Smooth muscle cell (in vitro differentiated cells): ENCODE data around the gene WDR49. TPM values are rescaled to one million over a fixed set of nuclear protein-coding genes. Genes with fewer than 3 reads are reported as not detected.

Experiments
- DNase-seq: peaks from one replicate; lab custom pipeline; 2025; ENCODE audit not compliant: unreplicated experiment; lab: John Stamatoyannopoulos, UW
- H2AFZ ChIP-seq: fragments of 200-600 bp; sonication (generic); 2 replicates; pipeline ENCODE4 v1.6.0; 2016; ENCODE audit warnings: antibody characterized with exemption, low read depth, mild to moderate bottlenecking
- H3F3A ChIP-seq: fragments of 200-600 bp; sonication (generic); 2 replicates; pipeline ENCODE4 v1.6.0; 2017; ENCODE audit warnings: antibody characterized with exemption, low read depth
- H3K27ac ChIP-seq: fragments of 200-600 bp; sonication (generic); 2 replicates; pipeline ENCODE4 v1.5.1; 2016; ENCODE audit warnings: low read depth, mild to moderate bottlenecking
- H3K27me3 ChIP-seq: fragments of 200-600 bp; sonication (generic); 2 replicates; pipeline ENCODE4 v1.6.1; 2016; ENCODE audit warnings: low read depth, mild to moderate bottlenecking
- H3K36me3 ChIP-seq: fragments of 200-600 bp; sonication (generic); 2 replicates; pipeline ENCODE4 v1.5.1; 2016; ENCODE audit warnings: low read depth
- H3K4me1 ChIP-seq: fragments of 200-600 bp; sonication (generic); 2 replicates; pipeline ENCODE4 v1.5.1; 2016; ENCODE audit warnings: low read depth
- H3K4me2 ChIP-seq: fragments of 200-600 bp; sonication (generic); 2 replicates; pipeline ENCODE4 v1.6.0; 2016; ENCODE audit warnings: mild to moderate bottlenecking
- H3K4me3 ChIP-seq: fragments of 200-600 bp; sonication (generic); 2 replicates; pipeline ENCODE4 v1.5.1; 2016; ENCODE audit warnings: mild to moderate bottlenecking
- H3K79me2 ChIP-seq: fragments of 200-600 bp; sonication (generic); 2 replicates; pipeline ENCODE4 v1.6.0; 2016; ENCODE audit warnings: low read depth, mild to moderate bottlenecking
- H3K9ac ChIP-seq: fragments of 200-600 bp; sonication (generic); 2 replicates; pipeline ENCODE4 v1.6.0; 2016; ENCODE audit warnings: low read depth
- H3K9me3 ChIP-seq: fragments of 200-600 bp; sonication (generic); replicated peaks from 2 replicates; pipeline ENCODE4 v1.5.1; 2016; ENCODE audit warnings: low read depth
- H4K20me1 ChIP-seq: fragments of 200-600 bp; sonication (generic); 2 replicates; pipeline ENCODE4 v1.6.0; 2016; ENCODE audit warnings: low read depth
- WGBS: methylation state at CpG from one replicate; pipeline ENCODE4 v1.1.7; 2016; ENCODE audit warnings: low lambda C conversion rate; 5-methylcytosine and 5-hydroxymethylcytosine counted together
- polyA plus RNA-seq: library from polyadenylated mRNA; unstranded; fragments of >200 nt; fragmentation: Nextera tagmentation; extraction: Ambion mirVana; gene quantifications from 2 replicates; pipeline ENCODE4 v1.2.1, GENCODE V29; 2016
- total RNA-seq: library from RNA; depleted of rRNA; stranded (reverse); fragments of >200 nt; gene quantifications from 2 replicates; pipeline ENCODE4 v1.2.3, GENCODE V29; 2014
- TF ChIP-seq, protein P1 (sequence below): fragments of 200-600 bp; sonication (generic); IDR thresholded peaks from 2 replicates; pipeline ENCODE4 v1.5.1; 2017; ENCODE audit warnings: borderline replicate concordance, mild to moderate bottlenecking, antibody characterized with exemption; ENCODE audit not compliant: insufficient read depth, poor library complexity, severe bottlenecking

The WDR49 gene
- total and polyA plus RNA-seq, 2 experiments from 2014 or later: 0.09 TPM; not detected in 1

DNA sequence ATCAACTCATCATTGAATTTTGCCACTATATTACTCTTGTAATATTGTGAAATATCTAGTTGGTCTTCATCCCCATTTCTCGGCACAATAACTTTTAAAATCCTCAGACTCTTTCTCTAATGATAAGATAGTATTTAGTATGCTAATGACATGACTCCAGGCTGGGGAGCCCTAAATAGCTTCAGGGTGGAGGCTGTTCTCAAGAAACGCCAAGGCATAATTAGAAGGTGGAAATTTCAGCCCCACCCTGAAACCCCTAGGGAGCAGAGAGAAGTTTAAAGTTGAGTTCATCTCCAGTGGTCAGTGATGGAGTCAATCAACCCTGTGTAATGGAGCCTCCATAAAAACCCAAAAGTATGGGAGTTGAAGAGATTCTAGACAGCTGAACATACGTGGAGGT, 98.8 kb downstream of the WDR49 start:
- Histone ChIP-seq H3K4me3 (no peak overlapping the region), H3F3A (no peaks in the 10 kb centered on the region), H3K36me3 (no peaks in the 10 kb centered on the region), H4K20me1 (no peaks in the 10 kb centered on the region), H3K9ac (no peak overlapping the region), H2AFZ (no peak overlapping the region), H3K27ac (no peak overlapping the region), H3K4me2 (no peak overlapping the region), H3K9me3 (no peaks in the 10 kb centered on the region), H3K27me3 (no peaks in the 10 kb centered on the region), H3K79me2 (no peaks in the 10 kb centered on the region), H3K4me1 (no peaks in the 10 kb centered on the region)
- WGBS: 67% methylated on average over 3 of the region's 3 CpGs
- TF ChIP-seq, protein P1, sequence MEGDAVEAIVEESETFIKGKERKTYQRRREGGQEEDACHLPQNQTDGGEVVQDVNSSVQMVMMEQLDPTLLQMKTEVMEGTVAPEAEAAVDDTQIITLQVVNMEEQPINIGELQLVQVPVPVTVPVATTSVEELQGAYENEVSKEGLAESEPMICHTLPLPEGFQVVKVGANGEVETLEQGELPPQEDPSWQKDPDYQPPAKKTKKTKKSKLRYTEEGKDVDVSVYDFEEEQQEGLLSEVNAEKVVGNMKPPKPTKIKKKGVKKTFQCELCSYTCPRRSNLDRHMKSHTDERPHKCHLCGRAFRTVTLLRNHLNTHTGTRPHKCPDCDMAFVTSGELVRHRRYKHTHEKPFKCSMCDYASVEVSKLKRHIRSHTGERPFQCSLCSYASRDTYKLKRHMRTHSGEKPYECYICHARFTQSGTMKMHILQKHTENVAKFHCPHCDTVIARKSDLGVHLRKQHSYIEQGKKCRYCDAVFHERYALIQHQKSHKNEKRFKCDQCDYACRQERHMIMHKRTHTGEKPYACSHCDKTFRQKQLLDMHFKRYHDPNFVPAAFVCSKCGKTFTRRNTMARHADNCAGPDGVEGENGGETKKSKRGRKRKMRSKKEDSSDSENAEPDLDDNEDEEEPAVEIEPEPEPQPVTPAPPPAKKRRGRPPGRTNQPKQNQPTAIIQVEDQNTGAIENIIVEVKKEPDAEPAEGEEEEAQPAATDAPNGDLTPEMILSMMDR: no peak
- no peak for DNase-seq

DNA sequence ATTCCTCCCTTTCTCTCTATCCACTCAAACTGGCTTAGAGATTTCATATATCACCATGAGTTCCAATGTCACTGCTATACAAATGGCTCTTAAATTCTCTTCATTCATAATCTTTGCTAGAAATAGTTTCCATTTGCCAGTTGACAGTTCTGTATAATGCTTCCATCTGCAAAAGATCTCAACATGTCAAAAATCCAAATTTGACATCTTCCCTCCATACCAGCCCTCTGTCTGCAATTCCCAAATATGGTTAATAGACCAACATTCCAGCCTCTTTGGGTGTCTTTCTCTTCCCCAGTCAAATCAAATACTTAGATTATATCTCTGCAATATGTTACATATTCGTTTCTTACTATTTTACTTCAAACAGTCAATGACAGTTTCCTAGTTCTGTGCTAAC, 115.7 kb downstream of the WDR49 start:
- TF ChIP-seq, protein P1: no peak
- H3K36me3 ChIP-seq: no peaks in the 10 kb centered on the region
- H3K9ac ChIP-seq: no peak overlapping the region
- no peak overlapping the region for H3K4me3 ChIP-seq
- no peaks in the 10 kb centered on the region for H4K20me1 ChIP-seq
- H3K79me2 ChIP-seq: no peaks in the 10 kb centered on the region
- no peak for DNase-seq
- H3K9me3 ChIP-seq: no peaks in the 10 kb centered on the region
- no peaks in the 10 kb centered on the region for H3K27me3 ChIP-seq
- no peak overlapping the region for H3K27ac ChIP-seq
- H3K4me1 ChIP-seq: no peaks in the 10 kb centered on the region
- 71% methylated on average over 1 of the region's 1 CpG for WGBS
- H3F3A ChIP-seq: no peaks in the 10 kb centered on the region
- no peak overlapping the region for H3K4me2 ChIP-seq
- H2AFZ ChIP-seq: no peak overlapping the region

DNA sequence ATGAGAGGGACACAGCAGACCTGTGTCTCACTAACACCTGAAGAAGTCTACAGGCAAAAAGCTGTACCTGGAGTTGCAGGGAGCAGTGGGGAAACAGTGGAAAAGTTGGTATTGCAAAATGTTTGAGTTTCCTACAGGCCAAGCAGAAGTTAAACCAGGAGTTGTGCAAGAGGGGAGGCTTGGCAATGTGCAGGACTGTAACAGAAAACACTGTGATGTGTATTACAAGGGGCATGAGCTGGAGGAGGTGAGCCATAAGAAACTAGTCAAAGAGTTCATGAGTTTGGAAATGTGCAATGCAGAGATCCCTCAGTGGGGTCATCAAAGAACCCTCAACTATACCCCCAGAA, 132.8 kb downstream of the WDR49 start:
- H3K4me1 ChIP-seq: no peaks in the 10 kb centered on the region
- H3K4me3 ChIP-seq: no peak overlapping the region
- no peak overlapping the region for H3K9ac ChIP-seq
- TF ChIP-seq, protein P1: no peak
- H3K79me2 ChIP-seq: no peaks in the 10 kb centered on the region
- no peak overlapping the region for H2AFZ ChIP-seq
- H3F3A ChIP-seq: no peaks in the 10 kb centered on the region
- no peaks in the 10 kb centered on the region for H3K36me3 ChIP-seq
- no peak for DNase-seq
- H3K27me3 ChIP-seq: no peaks in the 10 kb centered on the region
- no peaks in the 10 kb centered on the region for H4K20me1 ChIP-seq
- H3K9me3 ChIP-seq: no peaks in the 10 kb centered on the region
- H3K4me2 ChIP-seq: no peak overlapping the region
- H3K27ac ChIP-seq: no peak overlapping the region

DNA sequence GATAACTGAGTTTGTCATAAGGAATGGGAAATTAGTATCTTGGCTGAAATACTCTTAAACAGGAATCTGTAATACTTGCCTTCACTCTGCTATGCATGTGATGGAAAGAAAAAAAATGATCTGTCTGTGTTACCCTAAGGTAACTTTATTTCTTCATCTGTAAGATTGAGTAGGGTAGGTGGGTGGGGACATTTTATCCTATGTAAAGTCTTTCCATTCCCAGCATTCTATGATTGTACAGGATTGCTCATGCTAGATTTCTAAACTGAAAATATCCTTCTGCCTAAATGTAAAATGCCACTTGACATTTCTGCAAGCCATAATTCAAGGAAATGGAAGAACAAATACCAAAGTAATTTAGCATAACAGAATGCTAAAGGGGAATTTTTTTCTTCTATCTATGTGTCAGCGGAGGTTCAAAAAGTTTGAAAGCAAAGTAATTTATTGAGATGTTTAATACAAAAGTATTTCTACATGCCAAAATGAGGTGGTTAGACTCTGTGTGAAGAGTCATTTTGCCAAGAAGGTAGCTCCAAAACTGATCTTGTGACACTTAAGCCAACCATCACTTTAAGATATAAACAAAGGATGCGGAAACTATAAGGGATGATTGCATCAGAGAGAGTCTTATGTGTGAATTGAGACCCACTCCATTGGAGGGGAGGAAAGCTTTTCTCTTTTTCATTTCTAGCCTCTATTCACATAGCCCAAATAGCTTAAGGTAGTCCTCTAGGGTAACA, 133.3 kb downstream of the WDR49 start:
- no peak for DNase-seq
- no peaks in the 10 kb centered on the region for H3K4me1 ChIP-seq
- no peaks in the 10 kb centered on the region for H3K9me3 ChIP-seq
- no peak overlapping the region for H3K4me3 ChIP-seq
- H3K4me2 ChIP-seq: no peak overlapping the region
- TF ChIP-seq, protein P1: no peak
- H3K27me3 ChIP-seq: no peaks in the 10 kb centered on the region
- no peaks in the 10 kb centered on the region for H3K79me2 ChIP-seq
- no peaks in the 10 kb centered on the region for H3F3A ChIP-seq
- H3K27ac ChIP-seq: no peak overlapping the region
- H3K36me3 ChIP-seq: no peaks in the 10 kb centered on the region
- H2AFZ ChIP-seq: no peak overlapping the region
- H4K20me1 ChIP-seq: no peaks in the 10 kb centered on the region
- H3K9ac ChIP-seq: no peak overlapping the region
- WGBS: 91% methylated on average over 2 of the region's 2 CpGs
